Ishikawa (cell line): ENCODE results near the gene FAM221B.

Experiments used
- EP300 ChIP-seq: IDR thresholded peaks from 2 replicates; pipeline ENCODE4 v1.6.1; 2012; ENCODE audit warnings: borderline replicate concordance
- FOXM1 ChIP-seq: IDR thresholded peaks from 2 replicates; pipeline ENCODE4 v1.6.1; 2012; ENCODE audit warnings: low read depth, borderline replicate concordance
- RAD21 ChIP-seq: IDR thresholded peaks from 2 replicates; pipeline ENCODE4 v1.6.1; 2012; ENCODE audit warnings: low read depth
- TAF1 ChIP-seq: IDR thresholded peaks from 2 replicates; pipeline ENCODE4 v1.6.1; 2012; ENCODE audit warnings: low read depth, mild to moderate bottlenecking
- TCF12 ChIP-seq: IDR thresholded peaks from 2 replicates; pipeline ENCODE4 v1.6.1; 2012; ENCODE audit warnings: low read depth

- TF ChIP-seq TAF1, result no peak
- TF ChIP-seq TCF12, result no peak
- no peak for TF ChIP-seq RAD21
- no peak for TF ChIP-seq FOXM1
- no peak for TF ChIP-seq EP300
Measured at GRCh38 chr9:35858458-35858857, 29.9 kb upstream of the FAM221B start.
